ENCODE results near the gene LYRM9.

The LYRM9 gene

DNA sequence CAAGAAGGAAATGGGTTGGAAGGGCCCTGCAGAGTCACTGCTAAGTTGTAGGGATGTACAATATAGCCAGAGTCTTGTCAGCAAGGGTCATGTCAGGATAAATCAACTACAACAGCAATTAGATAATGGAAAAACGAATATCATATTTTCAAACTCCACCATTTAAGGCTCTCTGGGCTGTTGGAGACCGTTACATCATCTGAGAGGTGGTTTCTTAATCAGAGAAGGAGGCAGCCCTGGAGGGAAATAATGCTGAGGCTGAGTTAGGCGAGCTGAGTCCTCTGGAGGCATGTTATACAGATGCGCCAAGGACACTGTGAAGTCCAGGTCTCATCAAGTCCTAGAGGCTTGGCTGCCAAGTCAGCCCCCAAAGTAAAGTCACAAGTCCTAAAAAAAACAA is 30.3 kb downstream of the LYRM9 start (continued):
- TF ChIP-seq ZNF37A (tag by site-specific recombination; IDR thresholded peaks at IDR 0.05) = no peak
- no peak for TF ChIP-seq ZNF473 (tag by site-specific recombination; IDR thresholded peaks at IDR 0.05)

DNA sequence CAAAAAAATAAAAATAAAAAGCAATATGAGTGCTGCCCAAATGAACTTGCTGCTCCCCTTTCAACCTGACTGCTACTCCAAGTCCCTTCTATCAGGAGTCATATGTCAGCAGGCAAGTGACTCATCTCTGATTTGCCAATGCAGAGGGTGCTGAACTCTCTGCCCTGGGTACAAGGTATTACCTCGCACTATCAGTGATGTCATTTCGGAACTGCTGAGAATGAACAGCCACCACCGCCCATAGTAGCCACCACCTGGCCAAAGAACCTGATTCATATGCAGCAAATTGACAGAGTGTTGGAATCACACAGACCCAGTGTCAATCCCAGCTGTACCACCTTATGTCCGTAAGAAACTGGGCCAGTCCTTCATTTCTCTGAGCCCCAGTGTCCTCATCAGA is 31.2 kb downstream of the LYRM9 start:
- no peak overlapping the region for H3K4me3 ChIP-seq (ENCODE audit: low read depth, low read length)
- H3K27ac ChIP-seq (ENCODE audit: extremely low read depth, low read depth, low read length) = no peak overlapping the region
- H3K4me1 ChIP-seq (ENCODE audit: control insufficient read depth, insufficient read depth, low read length) = no peaks in the 10 kb centered on the region
- H3K36me3 ChIP-seq (ENCODE audit: control insufficient read depth in 2 of 2, insufficient read depth in 1 of 2, low read length in 2 of 2) = no peaks in the 10 kb centered on the region
- no peaks in the 10 kb centered on the region for H3K9me3 ChIP-seq (ENCODE audit: control insufficient read depth, insufficient read depth, low read depth, low read length)
- TF ChIP-seq ZNF530 (tag by site-specific recombination; IDR thresholded peaks at IDR 0.05; ENCODE audit: low read depth) (no peak), ZNF394 (tag by site-specific recombination; IDR thresholded peaks at IDR 0.05; ENCODE audit: borderline replicate concordance) (peak; percentile 81; the same call in 1 of the 2 replicates), ZBTB21 (tag by site-specific recombination; IDR thresholded peaks at IDR 0.05) (peak; percentile 88), SETDB1 (IDR thresholded peaks at IDR 0.05; ENCODE audit: insufficient read length, low read length) (no peak), ZNF629 (tag by site-specific recombination; IDR thresholded peaks at IDR 0.05) (peak; percentile 92), GLI2 (tag by site-specific recombination; IDR thresholded peaks at IDR 0.05; ENCODE audit: borderline replicate concordance, low read depth) (no peak), ZNF184 (tag by site-specific recombination; IDR thresholded peaks at IDR 0.05) (0 out of 2 replicates have a peak, but pooled peaks have one; percentile 61), KLF8 (tag by site-specific recombination; IDR thresholded peaks at IDR 0.05) (0 out of 2 replicates have a peak, but pooled peaks have one; percentile 19), SP7 (tag by site-specific recombination; IDR thresholded peaks at IDR 0.05) (peak; percentile 48; the same call in 1 of the 2 replicates), PRDM1 (tag by site-specific recombination; IDR thresholded peaks at IDR 0.05) (0 out of 2 replicates have a peak, but pooled peaks have one; percentile 7)
- TF ChIP-seq, protein P1, sequence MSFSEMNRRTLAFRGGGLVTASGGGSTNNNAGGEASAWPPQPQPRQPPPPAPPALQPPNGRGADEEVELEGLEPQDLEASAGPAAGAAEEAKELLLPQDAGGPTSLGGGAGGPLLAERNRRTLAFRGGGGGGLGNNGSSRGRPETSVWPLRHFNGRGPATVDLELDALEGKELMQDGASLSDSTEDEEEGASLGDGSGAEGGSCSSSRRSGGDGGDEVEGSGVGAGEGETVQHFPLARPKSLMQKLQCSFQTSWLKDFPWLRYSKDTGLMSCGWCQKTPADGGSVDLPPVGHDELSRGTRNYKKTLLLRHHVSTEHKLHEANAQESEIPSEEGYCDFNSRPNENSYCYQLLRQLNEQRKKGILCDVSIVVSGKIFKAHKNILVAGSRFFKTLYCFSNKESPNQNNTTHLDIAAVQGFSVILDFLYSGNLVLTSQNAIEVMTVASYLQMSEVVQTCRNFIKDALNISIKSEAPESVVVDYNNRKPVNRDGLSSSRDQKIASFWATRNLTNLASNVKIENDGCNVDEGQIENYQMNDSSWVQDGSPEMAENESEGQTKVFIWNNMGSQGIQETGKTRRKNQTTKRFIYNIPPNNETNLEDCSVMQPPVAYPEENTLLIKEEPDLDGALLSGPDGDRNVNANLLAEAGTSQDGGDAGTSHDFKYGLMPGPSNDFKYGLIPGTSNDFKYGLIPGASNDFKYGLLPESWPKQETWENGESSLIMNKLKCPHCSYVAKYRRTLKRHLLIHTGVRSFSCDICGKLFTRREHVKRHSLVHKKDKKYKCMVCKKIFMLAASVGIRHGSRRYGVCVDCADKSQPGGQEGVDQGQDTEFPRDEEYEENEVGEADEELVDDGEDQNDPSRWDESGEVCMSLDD (tag by site-specific recombination; IDR thresholded peaks at IDR 0.05) = 0 out of 2 replicates have a peak, but pooled peaks have one; percentile 39
- TF ChIP-seq, protein P2, sequence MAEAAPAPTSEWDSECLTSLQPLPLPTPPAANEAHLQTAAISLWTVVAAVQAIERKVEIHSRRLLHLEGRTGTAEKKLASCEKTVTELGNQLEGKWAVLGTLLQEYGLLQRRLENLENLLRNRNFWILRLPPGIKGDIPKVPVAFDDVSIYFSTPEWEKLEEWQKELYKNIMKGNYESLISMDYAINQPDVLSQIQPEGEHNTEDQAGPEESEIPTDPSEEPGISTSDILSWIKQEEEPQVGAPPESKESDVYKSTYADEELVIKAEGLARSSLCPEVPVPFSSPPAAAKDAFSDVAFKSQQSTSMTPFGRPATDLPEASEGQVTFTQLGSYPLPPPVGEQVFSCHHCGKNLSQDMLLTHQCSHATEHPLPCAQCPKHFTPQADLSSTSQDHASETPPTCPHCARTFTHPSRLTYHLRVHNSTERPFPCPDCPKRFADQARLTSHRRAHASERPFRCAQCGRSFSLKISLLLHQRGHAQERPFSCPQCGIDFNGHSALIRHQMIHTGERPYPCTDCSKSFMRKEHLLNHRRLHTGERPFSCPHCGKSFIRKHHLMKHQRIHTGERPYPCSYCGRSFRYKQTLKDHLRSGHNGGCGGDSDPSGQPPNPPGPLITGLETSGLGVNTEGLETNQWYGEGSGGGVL (tag by site-specific recombination; IDR thresholded peaks at IDR 0.05) = 0 out of 2 replicates have a peak, but pooled peaks have one; percentile 8
- TF ChIP-seq, protein P3, sequence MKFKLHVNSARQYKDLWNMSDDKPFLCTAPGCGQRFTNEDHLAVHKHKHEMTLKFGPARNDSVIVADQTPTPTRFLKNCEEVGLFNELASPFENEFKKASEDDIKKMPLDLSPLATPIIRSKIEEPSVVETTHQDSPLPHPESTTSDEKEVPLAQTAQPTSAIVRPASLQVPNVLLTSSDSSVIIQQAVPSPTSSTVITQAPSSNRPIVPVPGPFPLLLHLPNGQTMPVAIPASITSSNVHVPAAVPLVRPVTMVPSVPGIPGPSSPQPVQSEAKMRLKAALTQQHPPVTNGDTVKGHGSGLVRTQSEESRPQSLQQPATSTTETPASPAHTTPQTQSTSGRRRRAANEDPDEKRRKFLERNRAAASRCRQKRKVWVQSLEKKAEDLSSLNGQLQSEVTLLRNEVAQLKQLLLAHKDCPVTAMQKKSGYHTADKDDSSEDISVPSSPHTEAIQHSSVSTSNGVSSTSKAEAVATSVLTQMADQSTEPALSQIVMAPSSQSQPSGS (tag by site-specific recombination; IDR thresholded peaks at IDR 0.05; ENCODE audit: low read depth) = peak; percentile 67
- ChIA-PET POLR2A (no interaction called here), CTCF (interaction anchor here (0.6 to 2.5 kb wide), 3 partner anchors 57 to 467 kb away, joined by 4 to 9 read pairs (median 4); no protein-coding TSS in a partner anchor)

DNA sequence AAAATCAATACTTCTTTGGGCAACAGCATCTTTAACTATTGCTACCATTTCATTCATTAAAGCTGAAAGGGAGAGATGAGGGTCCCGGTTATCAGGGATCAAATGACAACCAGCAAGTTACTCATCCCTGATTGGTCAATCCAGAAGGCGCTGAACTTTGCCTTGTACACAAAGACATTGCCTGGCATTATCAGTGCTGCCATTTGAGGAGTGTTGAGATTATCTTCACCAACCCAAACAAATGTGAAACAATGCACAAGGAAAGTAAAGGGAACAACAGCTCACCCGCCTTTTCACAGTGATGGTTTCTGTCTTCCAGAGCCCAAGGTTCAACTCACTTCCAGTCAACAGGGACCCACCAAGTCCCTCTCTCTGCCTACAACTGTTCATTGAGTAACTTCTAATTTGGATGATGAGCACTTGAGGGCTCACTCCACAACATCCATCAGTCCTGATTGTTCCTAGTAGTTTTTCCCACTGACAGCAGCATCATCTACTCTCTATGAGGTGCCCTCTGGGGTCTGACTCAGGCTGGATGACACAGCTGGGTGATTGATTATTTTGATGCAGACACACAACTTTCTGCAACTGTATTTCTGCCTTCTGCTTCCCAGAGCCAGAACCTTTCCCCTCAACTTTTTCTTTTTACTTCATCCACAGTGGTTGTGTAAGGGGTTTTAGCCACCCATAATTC is 32.0 kb downstream of the LYRM9 start:
- Histone ChIP-seq H3K4me1 (ENCODE audit: control insufficient read depth, insufficient read depth, low read length) (no peaks in the 10 kb centered on the region), H3K27ac (ENCODE audit: extremely low read depth, low read depth, low read length) (no peak overlapping the region), H3K9me3 (ENCODE audit: control insufficient read depth, insufficient read depth, low read depth, low read length) (no peaks in the 10 kb centered on the region), H3K36me3 (ENCODE audit: control insufficient read depth in 2 of 2, insufficient read depth in 1 of 2, low read length in 2 of 2) (no peaks in the 10 kb centered on the region), H3K4me3 (ENCODE audit: low read depth, low read length) (no peak overlapping the region)
- ChIA-PET POLR2A (no interaction called here), CTCF (interaction anchor here (1.0 to 2.5 kb wide), 2 partner anchors 19 to 56 kb away, joined by 6 to 9 read pairs; no protein-coding TSS in a partner anchor)
- TF ChIP-seq, protein P4, sequence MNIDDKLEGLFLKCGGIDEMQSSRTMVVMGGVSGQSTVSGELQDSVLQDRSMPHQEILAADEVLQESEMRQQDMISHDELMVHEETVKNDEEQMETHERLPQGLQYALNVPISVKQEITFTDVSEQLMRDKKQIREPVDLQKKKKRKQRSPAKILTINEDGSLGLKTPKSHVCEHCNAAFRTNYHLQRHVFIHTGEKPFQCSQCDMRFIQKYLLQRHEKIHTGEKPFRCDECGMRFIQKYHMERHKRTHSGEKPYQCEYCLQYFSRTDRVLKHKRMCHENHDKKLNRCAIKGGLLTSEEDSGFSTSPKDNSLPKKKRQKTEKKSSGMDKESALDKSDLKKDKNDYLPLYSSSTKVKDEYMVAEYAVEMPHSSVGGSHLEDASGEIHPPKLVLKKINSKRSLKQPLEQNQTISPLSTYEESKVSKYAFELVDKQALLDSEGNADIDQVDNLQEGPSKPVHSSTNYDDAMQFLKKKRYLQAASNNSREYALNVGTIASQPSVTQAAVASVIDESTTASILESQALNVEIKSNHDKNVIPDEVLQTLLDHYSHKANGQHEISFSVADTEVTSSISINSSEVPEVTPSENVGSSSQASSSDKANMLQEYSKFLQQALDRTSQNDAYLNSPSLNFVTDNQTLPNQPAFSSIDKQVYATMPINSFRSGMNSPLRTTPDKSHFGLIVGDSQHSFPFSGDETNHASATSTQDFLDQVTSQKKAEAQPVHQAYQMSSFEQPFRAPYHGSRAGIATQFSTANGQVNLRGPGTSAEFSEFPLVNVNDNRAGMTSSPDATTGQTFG (tag by site-specific recombination; IDR thresholded peaks at IDR 0.05; ENCODE audit: borderline replicate concordance) = no peak
- TF ChIP-seq ZNF548 (tag by site-specific recombination; IDR thresholded peaks at IDR 0.05) (no peak), ZNF626 (tag by site-specific recombination; IDR thresholded peaks at IDR 0.05) (no peak), ZBTB8A (tag by site-specific recombination; IDR thresholded peaks at IDR 0.05) (no peak), GLIS1 (tag by site-specific recombination; IDR thresholded peaks at IDR 0.05) (no peak)
- TF ChIP-seq, protein P5, sequence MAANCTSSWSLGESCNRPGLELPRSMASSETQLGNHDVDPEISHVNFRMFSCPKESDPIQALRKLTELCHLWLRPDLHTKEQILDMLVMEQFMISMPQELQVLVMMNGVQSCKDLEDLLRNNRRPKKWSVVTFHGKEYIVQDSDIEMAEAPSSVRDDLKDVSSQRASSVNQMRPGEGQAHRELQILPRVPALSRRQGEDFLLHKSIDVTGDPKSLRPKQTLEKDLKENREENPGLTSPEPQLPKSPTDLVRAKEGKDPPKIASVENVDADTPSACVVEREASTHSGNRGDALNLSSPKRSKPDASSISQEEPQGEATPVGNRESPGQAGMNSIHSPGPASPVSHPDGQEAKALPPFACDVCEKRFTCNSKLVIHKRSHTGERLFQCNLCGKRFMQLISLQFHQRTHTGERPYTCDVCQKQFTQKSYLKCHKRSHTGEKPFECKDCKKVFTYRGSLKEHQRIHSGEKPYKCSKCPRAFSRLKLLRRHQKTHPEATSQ (tag by site-specific recombination; IDR thresholded peaks at IDR 0.05) = no peak

Measured in HEK293 (cell line).